ENCODE data around the gene GALNT10.

GALNT10 gene

DNA sequence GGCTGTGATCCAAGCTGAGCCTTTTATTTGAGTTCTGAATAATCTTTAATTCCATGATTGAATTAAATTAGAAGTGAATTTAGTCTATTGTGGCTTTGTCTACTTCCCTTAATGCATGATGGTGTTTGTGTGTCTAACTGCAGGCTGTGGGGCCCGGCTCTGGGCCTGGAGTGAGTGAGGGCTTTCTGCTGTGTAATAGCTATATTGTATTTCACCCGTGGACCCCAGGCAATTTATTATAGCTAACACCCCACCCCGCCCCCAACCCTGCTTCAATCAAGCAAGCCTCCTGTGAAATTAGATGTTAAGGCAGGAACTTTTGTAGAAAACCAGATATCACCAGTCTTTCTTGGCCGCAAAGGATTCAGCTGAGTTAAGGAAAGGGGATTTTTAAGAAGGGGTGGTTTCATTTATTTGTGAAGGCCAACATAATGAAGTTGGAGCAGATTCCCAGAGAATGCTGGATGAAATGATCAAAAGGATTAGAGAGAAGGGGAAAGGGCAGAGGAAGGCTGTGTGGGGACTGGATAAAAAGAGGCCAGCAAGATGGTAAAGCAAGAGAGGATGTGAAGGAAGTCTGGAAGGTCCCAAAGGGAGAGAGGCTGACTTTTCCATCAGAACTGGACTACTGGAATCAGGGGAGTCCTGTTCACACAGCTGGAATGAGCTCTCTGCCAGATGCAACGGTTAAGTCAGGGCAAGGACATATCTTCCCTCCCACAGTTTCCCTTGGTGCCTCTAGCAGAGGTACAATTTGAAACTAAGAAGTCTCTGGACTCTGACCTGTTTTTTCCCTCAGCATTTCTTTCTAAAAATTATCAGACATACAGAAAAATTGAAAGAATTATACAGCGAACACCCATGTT, 129.9 kb downstream of the GALNT10 start:
- TF ChIP-seq GATA2 (IDR thresholded peaks at IDR 0.05; ENCODE audit: low read depth, low read length) (no peak), GATA3 (IDR thresholded peaks at IDR 0.05; ENCODE audit: low read depth, low read length) (no peak)

DNA sequence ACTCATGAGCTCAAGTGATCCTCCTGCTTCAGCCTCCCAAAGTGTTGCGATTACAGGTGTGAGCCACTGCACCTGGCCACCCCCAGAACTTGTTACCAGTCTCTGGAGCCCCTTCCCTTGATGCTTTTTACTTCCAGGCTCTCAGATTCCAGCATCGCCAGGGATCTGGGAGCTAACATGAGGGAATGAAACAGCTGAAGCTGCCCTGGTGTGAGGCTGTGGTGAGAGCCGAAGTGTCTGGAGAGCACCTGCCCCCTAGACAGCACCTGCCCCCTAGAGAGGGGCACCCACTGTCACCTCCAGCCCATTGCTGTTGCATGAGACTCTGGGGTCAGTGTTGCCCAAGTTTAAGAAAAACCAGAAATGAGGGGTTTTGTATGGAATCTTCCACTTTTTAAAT, 131.0 kb downstream of the GALNT10 start:
- TF ChIP-seq GATA3 (IDR thresholded peaks at IDR 0.05; ENCODE audit: low read depth, low read length): no peak
- no peak for TF ChIP-seq GATA2 (IDR thresholded peaks at IDR 0.05; ENCODE audit: low read depth, low read length)

DNA sequence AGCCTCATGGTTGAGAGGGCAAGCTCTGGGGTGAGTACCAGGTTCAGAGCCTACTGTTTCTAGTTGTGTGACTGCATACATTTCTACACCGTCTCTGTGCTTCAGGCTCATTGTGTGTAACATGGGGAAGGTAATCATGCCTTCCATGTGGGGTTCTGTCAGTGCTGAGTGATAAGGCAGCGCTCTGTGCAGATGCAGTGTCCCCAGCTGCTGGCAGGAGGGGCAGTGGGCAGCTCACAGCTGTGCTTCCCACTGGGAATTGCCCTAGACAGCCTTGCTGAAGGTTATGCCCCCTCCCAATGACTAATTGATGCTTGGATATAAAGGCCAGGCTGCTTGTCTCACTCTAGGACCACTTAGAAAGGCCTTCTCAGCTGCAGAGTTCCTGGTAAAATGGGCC, 133.5 kb downstream of the GALNT10 start:
- no peak for TF ChIP-seq GATA2 (IDR thresholded peaks at IDR 0.05; ENCODE audit: low read depth, low read length)
- no peak for TF ChIP-seq GATA3 (IDR thresholded peaks at IDR 0.05; ENCODE audit: low read depth, low read length)

DNA sequence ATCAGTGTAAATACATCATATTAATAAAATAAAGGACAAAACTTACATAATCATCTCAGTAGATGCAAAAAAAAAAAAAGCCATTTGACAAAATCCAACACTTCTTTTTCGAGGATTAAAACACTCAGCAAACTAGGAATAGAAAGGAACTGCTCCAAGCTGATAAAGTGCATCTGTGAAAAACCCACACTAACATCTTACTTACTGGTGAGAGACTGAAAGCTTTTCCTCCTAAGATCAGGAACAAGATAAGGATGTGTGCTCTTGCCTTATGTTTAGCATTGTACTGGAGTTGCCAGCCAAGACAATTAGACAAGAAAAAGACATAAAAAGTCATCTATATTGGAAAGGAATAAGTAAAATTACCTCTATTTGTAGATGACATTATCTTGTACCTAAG, 135.0 kb downstream of the GALNT10 start:
- TF ChIP-seq GATA2 (IDR thresholded peaks at IDR 0.05; ENCODE audit: low read depth, low read length) (no peak), GATA3 (IDR thresholded peaks at IDR 0.05; ENCODE audit: low read depth, low read length) (0 out of 2 replicates have a peak, but pooled peaks have one; percentile 28)

DNA sequence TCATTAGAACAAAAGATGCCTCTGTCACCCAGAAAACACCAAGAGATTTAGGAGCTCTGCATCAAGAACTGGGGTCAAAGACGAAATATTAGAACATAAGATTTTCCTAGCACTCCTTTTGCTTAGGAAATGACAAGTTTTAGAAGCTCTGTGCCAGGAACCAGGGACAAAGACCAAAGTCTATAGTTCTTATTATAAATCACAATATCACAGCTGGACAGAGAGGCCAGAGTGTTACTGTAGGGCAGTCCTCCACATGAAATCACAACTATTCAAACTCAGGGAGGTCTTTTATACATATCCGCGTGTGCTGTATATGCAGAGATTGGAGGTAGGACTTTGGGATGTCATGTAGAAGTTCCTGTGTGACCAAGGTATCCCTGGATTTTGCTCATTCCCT, 138.5 kb downstream of the GALNT10 start:
- TF ChIP-seq GATA3 (IDR thresholded peaks at IDR 0.05; ENCODE audit: low read depth, low read length): no peak
- TF ChIP-seq GATA2 (IDR thresholded peaks at IDR 0.05; ENCODE audit: low read depth, low read length): no peak

DNA sequence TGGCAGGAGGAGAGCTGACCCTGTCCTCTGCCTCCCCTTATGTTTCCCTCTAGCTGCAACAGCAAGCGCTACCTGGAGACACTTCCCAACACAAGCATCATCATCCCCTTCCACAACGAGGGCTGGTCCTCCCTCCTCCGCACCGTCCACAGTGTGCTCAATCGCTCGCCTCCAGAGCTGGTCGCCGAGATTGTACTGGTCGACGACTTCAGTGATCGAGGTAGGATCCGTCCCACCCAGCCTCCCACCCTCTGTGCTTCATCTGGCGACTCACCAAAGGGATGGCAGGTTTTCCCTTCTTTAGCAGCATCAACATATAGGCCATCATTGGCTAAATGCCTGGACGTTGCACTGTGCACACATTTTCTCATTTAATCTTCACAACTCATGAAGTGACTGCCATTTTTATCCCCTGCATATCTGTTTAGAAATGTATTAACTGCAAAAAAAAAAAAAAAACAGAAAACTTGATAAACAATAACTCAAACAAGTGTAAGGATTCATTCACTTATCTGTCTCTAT, 139.0 kb downstream of the GALNT10 start:
- TF ChIP-seq GATA2 (IDR thresholded peaks at IDR 0.05; ENCODE audit: low read depth, low read length): no peak
- no peak for TF ChIP-seq GATA3 (IDR thresholded peaks at IDR 0.05; ENCODE audit: low read depth, low read length)

DNA sequence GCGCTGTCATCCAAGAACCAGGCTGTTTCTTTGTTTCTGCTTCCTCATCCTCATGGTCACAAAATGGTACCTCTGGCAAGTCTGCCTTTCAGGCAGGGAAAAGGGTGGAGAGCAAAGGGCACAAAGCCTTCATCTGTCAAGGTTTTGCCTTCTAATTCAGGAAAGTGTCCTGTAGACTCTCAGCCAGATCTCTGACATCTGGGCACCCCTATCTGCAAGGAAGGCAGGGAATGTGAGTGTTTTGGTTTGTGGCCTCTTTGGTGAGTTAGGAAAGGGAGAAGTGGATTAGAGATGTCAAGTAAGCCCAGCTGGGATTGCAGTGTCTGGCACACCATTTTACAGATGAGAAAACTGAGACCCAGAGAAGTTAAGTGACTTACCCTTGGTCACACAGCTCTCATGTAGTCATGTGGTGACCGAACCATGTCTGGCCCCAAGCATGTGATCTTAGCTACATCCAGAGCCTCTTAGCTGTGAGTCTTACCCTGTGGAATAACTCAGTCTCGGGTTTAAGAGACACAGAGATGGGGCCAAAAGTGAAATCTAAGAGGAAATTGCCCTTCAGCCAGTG, 139.6 kb downstream of the GALNT10 start:
- TF ChIP-seq GATA3 (IDR thresholded peaks at IDR 0.05; ENCODE audit: low read depth, low read length): no peak
- no peak for TF ChIP-seq GATA2 (IDR thresholded peaks at IDR 0.05; ENCODE audit: low read depth, low read length)

DNA sequence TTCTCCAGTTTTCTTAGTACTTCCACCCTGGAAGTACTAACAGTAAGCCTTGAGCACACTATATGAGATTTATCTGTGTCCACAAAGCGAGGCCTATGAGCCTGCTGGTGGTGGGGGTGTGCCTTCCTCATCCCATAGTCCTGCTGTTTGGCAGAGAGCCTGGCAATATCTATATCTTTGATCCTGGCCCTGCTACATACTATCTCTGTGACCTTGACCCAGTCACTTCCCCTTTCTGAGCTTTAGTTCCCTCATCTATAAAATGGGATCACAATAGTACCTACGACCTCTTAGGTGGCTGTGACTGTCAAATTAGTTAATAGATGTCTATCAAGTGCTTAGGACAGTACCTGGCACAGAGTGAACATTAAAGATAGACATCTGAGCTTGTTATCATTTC, 140.7 kb downstream of the GALNT10 start:
- TF ChIP-seq GATA2 (IDR thresholded peaks at IDR 0.05; ENCODE audit: low read depth, low read length): no peak
- no peak for TF ChIP-seq GATA3 (IDR thresholded peaks at IDR 0.05; ENCODE audit: low read depth, low read length)

DNA sequence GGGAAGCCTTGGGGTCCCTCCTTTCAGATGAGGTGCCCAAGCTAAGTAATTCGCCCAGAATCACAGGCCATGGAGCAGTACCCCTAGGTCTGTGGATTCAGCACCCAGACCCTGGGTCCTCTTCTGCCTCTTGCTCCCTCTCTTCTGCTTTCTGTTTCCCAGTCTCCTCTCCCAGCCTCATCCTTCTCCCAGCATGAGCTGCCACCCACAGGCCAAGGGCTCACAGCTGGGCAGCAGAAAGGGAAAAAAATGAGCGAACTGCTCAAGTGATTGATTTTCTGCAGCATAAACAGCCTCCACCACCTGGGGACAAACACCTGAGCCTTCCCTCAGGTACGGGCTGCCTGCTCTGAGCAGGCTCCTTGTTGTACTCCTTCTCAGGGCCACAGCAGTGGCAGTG, 141.4 kb downstream of the GALNT10 start:
- no peak for TF ChIP-seq GATA2 (IDR thresholded peaks at IDR 0.05; ENCODE audit: low read depth, low read length)

DNA sequence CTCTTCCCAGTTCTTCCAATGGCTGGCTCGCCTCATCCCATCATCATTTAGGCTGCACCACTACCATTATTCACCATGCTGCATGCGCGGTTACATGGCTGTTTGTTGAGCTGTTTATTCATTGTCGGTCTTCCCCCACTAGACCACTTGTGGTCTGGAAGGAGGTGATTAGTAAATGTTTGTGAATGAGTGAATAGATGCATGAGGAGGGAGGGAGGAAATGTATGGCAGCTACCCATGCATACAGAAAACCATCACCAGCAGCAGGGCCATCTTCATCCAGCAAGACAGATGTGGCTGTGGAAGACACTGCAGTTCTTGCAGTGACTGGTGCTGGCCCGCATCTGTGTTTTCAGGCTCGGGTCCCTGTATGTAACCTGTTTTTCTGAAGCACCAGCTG, 141.9 kb downstream of the GALNT10 start:
- TF ChIP-seq GATA3 (IDR thresholded peaks at IDR 0.05; ENCODE audit: low read depth, low read length) (no peak), GATA2 (IDR thresholded peaks at IDR 0.05; ENCODE audit: low read depth, low read length) (no peak)

DNA sequence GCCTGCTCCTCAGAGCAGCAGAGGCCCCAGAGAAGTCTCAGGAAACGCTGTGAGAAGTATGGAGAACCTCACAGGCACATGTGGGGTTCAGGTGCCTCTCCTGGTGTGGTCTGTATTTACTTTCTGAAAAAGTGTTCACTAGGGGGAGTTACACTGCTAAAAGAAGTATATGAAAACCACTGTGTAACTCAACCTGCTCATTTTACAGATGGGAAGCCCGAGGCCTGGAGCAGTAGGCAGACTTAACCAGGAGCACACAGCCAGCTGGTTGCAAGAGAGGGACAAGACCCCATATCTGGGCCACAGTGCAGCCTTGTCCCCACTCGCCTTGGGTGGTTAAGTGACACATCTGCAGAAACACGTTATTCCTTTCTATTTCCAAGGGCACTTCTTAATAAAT, 142.5 kb downstream of the GALNT10 start:
- no peak for TF ChIP-seq GATA3 (IDR thresholded peaks at IDR 0.05; ENCODE audit: low read depth, low read length)
- TF ChIP-seq GATA2 (IDR thresholded peaks at IDR 0.05; ENCODE audit: low read depth, low read length): no peak

DNA sequence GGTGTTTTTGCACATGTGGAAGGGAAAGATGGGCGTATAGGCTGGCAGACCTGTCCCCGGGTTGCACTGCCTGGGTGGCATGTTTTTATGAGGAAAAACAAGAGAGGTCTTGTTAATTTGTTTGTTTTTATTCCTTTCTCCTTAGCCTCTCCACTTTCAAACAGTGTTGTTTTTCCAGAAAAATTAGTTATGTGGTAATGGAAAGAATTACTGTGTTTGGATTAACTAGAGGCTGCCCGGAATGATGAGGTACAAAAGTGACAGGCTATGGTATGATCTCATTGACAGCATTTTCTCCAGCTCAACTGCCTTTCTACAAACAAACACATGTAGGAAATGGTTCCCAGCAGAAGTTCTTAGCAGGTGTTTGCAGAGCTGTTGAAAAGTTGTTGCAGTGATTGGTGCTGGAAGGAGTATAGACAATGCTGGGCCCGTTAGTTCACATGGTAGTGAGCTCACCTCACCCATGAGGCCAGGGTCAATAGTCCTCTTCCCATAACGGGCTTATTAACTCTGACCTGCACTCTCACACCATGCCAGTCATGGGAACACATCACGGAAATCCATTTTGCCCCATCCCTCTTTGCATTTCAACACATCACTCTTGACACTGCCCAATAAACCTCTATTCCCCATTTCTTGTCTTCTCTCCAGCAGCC, 144.0 kb downstream of the GALNT10 start:
- no peak for TF ChIP-seq GATA3 (IDR thresholded peaks at IDR 0.05; ENCODE audit: low read depth, low read length)
- no peak for TF ChIP-seq GATA2 (IDR thresholded peaks at IDR 0.05; ENCODE audit: low read depth, low read length)

DNA sequence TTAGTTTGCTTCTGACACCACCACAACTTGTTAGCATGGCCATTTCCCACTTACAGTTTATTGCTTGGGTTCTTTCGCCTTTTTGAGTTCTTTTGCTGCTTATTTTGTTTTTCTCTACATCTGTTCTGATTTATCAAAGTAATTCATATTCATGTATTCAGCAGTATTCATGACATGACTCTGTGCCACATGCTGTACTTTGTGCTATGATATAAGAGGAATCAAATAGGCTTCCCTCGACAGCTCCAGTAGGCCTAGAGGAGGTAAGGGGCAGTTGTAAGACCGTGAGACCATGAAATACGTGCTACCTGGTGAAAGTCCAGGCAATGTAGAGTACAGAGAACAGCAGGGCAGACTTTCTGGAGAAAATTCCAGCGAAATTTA, 144.5 kb downstream of the GALNT10 start:
- TF ChIP-seq GATA2 (IDR thresholded peaks at IDR 0.05; ENCODE audit: low read depth, low read length): no peak
- TF ChIP-seq GATA3 (IDR thresholded peaks at IDR 0.05; ENCODE audit: low read depth, low read length): no peak

DNA sequence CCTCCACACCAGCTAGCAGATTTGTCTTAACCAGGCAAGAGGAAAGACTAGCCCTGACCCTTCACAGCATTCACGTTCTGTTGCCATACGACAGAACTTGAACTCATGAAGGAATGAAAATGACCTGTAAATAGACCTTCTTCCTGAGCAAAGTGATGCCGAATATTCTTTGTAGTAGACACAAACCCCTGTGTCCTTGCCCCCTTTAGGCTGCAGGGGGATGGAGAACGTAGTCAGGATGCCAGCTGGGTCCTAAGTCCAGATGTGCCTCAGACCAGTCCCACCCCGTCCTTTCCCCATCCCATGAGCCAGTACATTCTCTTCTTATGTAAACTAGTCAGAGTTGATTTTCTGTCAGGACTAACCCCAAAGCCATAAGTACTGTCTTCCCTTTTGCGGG, 151.1 kb downstream of the GALNT10 start:
- TF ChIP-seq GATA2 (IDR thresholded peaks at IDR 0.05; ENCODE audit: low read depth, low read length): no peak
- no peak for TF ChIP-seq GATA3 (IDR thresholded peaks at IDR 0.05; ENCODE audit: low read depth, low read length)

DNA sequence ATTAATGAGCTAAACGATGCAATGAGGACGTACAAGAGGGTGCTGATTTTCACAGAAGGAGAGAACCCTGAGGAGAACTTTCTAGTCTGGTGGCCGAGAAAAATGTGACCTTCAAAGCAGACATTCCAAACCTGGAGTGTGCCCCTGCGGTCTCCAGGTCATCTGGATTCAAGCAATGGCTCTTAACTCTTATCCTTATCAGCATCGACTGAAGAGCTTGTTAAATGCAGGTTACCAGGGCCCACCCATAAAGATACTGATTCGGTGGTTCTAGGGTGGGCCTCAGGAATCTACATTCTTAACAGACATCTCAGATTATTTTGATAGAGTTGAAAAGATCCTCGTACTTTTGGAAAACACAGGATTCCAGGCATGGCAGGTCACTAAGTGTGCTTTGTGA, 151.7 kb downstream of the GALNT10 start:
- TF ChIP-seq GATA3 (IDR thresholded peaks at IDR 0.05; ENCODE audit: low read depth, low read length) (no peak), GATA2 (IDR thresholded peaks at IDR 0.05; ENCODE audit: low read depth, low read length) (no peak)
